Astrocyte (in vitro differentiated cells and primary cell): Measurements from ENCODE around the gene DNMT3B. TPM values are rescaled to one million over a fixed set of nuclear protein-coding genes. Genes with fewer than 3 reads are reported as not detected.

ENCODE experiments used
- DNase-seq: peaks from one replicate; pipeline ENCODE4 v3.0.0-alpha.2; 2010; ENCODE audit warnings: low read depth
- FAIRE-seq: peaks from 2 replicates; lab custom pipeline; 2011; peaks lifted over from hg19 to GRCh38; lab: Jason Lieb, UNC
- H2AFZ ChIP-seq: 2 replicates; pipeline ENCODE4 v1.6.0; 2012; ENCODE audit warnings: low read depth, low read length, inconsistent platforms
- H3K27ac ChIP-seq: 2 replicates; pipeline ENCODE4 v1.5.1; 2011; ENCODE audit warnings: low read depth, low read length, inconsistent platforms
- H3K27me3 ChIP-seq: 2 replicates; pipeline ENCODE4 v1.6.0; 2011; ENCODE audit warnings: low read length, inconsistent platforms; ENCODE audit not compliant: insufficient read depth
- H3K36me3 ChIP-seq: 2 replicates; pipeline ENCODE4 v1.5.1; 2011; ENCODE audit warnings: low read length, inconsistent platforms; ENCODE audit not compliant: insufficient read depth
- H3K4me1 ChIP-seq: 2 replicates; pipeline ENCODE4 v1.5.1; 2011; ENCODE audit warnings: low read length, inconsistent platforms; ENCODE audit not compliant: insufficient read depth
- H3K4me2 ChIP-seq: 2 replicates; pipeline ENCODE4 v1.6.0; 2012; ENCODE audit warnings: low read length, inconsistent platforms
- H3K4me3 ChIP-seq: 2 replicates; pipeline ENCODE4 v1.5.1; 2011; ENCODE audit warnings: low read depth, mild to moderate bottlenecking, low read length, inconsistent platforms; ENCODE audit not compliant: insufficient read depth
- H3K79me2 ChIP-seq: 2 replicates; pipeline ENCODE4 v1.6.0; 2012; ENCODE audit warnings: mild to moderate bottlenecking, low read length, inconsistent platforms; ENCODE audit not compliant: insufficient read depth
- H3K9ac ChIP-seq: 2 replicates; pipeline ENCODE4 v1.6.0; 2012; ENCODE audit warnings: mild to moderate bottlenecking, low read length, inconsistent platforms
- H3K9me3 ChIP-seq: 2 replicates; pipeline ENCODE4 v1.5.1; 2012; ENCODE audit warnings: low read depth, mild to moderate bottlenecking, low read length, inconsistent platforms; ENCODE audit not compliant: insufficient read depth
- H4K20me1 ChIP-seq: 2 replicates; pipeline ENCODE4 v1.6.0; 2012; ENCODE audit warnings: low read length, inconsistent platforms; ENCODE audit not compliant: insufficient read depth
- H3K27ac Mint-ChIP-seq: one replicate; pipeline ENCODE4 v1.8.0; 2021; ENCODE audit warnings: mild to moderate bottlenecking, mixed read lengths; ENCODE audit not compliant: unreplicated experiment
- H3K27me3 Mint-ChIP-seq: one replicate; pipeline ENCODE4 v1.8.0; 2021; ENCODE audit warnings: low read depth, mixed read lengths; ENCODE audit not compliant: unreplicated experiment
- H3K36me3 Mint-ChIP-seq: one replicate; pipeline ENCODE4 v1.8.0; 2021; ENCODE audit warnings: low read depth, mixed read lengths; ENCODE audit not compliant: unreplicated experiment
- H3K4me1 Mint-ChIP-seq: one replicate; pipeline ENCODE4 v1.8.0; 2021; ENCODE audit warnings: low read depth, mixed read lengths; ENCODE audit not compliant: unreplicated experiment
- H3K4me3 Mint-ChIP-seq: one replicate; pipeline ENCODE4 v1.8.0; 2021; ENCODE audit warnings: mild to moderate bottlenecking, moderate library complexity, mixed read lengths; ENCODE audit not compliant: unreplicated experiment
- H3K9me3 Mint-ChIP-seq: one replicate; pipeline ENCODE4 v1.8.0; 2021; ENCODE audit warnings: mild to moderate bottlenecking, mixed read lengths; ENCODE audit not compliant: unreplicated experiment
- CTCF ChIP-seq: IDR thresholded peaks from 2 replicates; pipeline ENCODE4 v1.5.1; 2011; ENCODE audit warnings: low read depth, mild to moderate bottlenecking, inconsistent platforms, low read length, moderate library complexity; ENCODE audit not compliant: insufficient read depth
- EZH2 ChIP-seq: IDR thresholded peaks from 2 replicates; pipeline ENCODE4 v1.6.1; 2012; ENCODE audit warnings: mild to moderate bottlenecking, low read length, inconsistent platforms; ENCODE audit not compliant: insufficient read depth
- total RNA-seq: library from RNA; stranded (reverse); gene quantifications from 2 replicates; pipeline ENCODE4 v1.2.1, GENCODE V29; 2021

DNMT3B gene
- total RNA-seq, 1 donor from 2014 or later = 5.0 TPM

GRCh38 chr20:32834972-32835371, 72.8 kb downstream of the DNMT3B start:
- FAIRE-seq = no peak

GRCh38 chr20:32837157-32837556, 75.0 kb downstream of the DNMT3B start:
- Histone ChIP-seq H3K36me3 (peaks cover 56% of the 10 kb centered on the region), H3K4me2 (no peak overlapping the region), H4K20me1 (peaks cover 85% of the 10 kb centered on the region), H3K9ac (no peak overlapping the region), H2AFZ (no peak overlapping the region), H3K4me1 (no peaks in the 10 kb centered on the region), H3K27me3 (no peaks in the 10 kb centered on the region), H3K79me2 (peaks cover 90% of the 10 kb centered on the region), H3K27ac (no peak overlapping the region), H3K9me3 (no peaks in the 10 kb centered on the region), H3K4me3 (no peak overlapping the region)
- no peak for FAIRE-seq
- no peak overlapping the region for H3K27ac Mint-ChIP-seq
- DNase-seq = no peak
- peaks cover under 1% of the 10 kb centered on the region for H3K4me1 Mint-ChIP-seq
- TF ChIP-seq EZH2 = no peak
- no peak for TF ChIP-seq CTCF
- no peaks in the 10 kb centered on the region for H3K27me3 Mint-ChIP-seq
- no peak overlapping the region for H3K4me3 Mint-ChIP-seq
- peaks cover 13% of the 10 kb centered on the region for H3K36me3 Mint-ChIP-seq
- H3K9me3 Mint-ChIP-seq = no peaks in the 10 kb centered on the region

More at GRCh38 chr20:32834972-32835371, 72.8 kb downstream of the DNMT3B start:
- peaks cover 3% of the 10 kb centered on the region for H3K4me1 ChIP-seq
- no peaks in the 10 kb centered on the region for H3K27me3 ChIP-seq
- no peak overlapping the region for H2AFZ ChIP-seq
- peaks cover 43% of the 10 kb centered on the region for H3K36me3 ChIP-seq
- H3K4me2 ChIP-seq = no peak overlapping the region
- H4K20me1 ChIP-seq = peaks cover 90% of the 10 kb centered on the region
- Mint-ChIP-seq H3K9me3 (no peaks in the 10 kb centered on the region), H3K27ac (no peak overlapping the region), H3K4me3 (no peak overlapping the region), H3K4me1 (peaks cover 8% of the 10 kb centered on the region), H3K27me3 (no peaks in the 10 kb centered on the region), H3K36me3 (peaks cover 18% of the 10 kb centered on the region)
- no peak overlapping the region for H3K4me3 ChIP-seq
- H3K9ac ChIP-seq = no peak overlapping the region
- no peak for DNase-seq
- peaks cover 97% of the 10 kb centered on the region for H3K79me2 ChIP-seq
- H3K27ac ChIP-seq = no peak overlapping the region
- no peaks in the 10 kb centered on the region for H3K9me3 ChIP-seq
- TF ChIP-seq CTCF (no peak), EZH2 (no peak)

GRCh38 chr20:32839227-32839981, 77.2 kb downstream of the DNMT3B start:
- Histone ChIP-seq H4K20me1 (peaks cover 85% of the 10 kb centered on the region), H3K4me3 (no peak overlapping the region), H3K27me3 (no peaks in the 10 kb centered on the region), H3K79me2 (peaks cover 90% of the 10 kb centered on the region), H2AFZ (no peak overlapping the region), H3K4me2 (no peak overlapping the region), H3K9me3 (no peaks in the 10 kb centered on the region), H3K36me3 (peaks cover 58% of the 10 kb centered on the region), H3K27ac (no peak overlapping the region), H3K4me1 (no peaks in the 10 kb centered on the region), H3K9ac (no peak overlapping the region)
- Mint-ChIP-seq H3K9me3 (no peaks in the 10 kb centered on the region), H3K27ac (no peak overlapping the region), H3K4me1 (peaks cover 4% of the 10 kb centered on the region), H3K4me3 (no peak overlapping the region), H3K36me3 (peaks cover 14% of the 10 kb centered on the region), H3K27me3 (no peaks in the 10 kb centered on the region)
- FAIRE-seq (no peak), DNase-seq (no peak)
- no peak for TF ChIP-seq CTCF
- TF ChIP-seq EZH2 = no peak
